HL-60 (cell line): ENCODE data around the gene DVL1.

Source experiments
- DNase-seq, 2 experiments: peaks; one replicate each; pipeline ENCODE4 v3.0.0-alpha.2; 2010 to 2020; ENCODE audit warnings: low read depth in 1 of 2, low spot score in 1 of 2
- H3K27ac ChIP-seq: fragments of 250-450 bp; sonication (Bioruptor Pico); replicated peaks from 2 replicates; pipeline ENCODE4 v1.5.1; 2020; ENCODE audit warnings: mild to moderate bottlenecking, moderate library complexity
- H3K27me3 ChIP-seq: fragments of 250-450 bp; sonication (Bioruptor Pico); 2 replicates; pipeline ENCODE4 v1.5.1; 2021; ENCODE audit warnings: mild to moderate bottlenecking, moderate library complexity; ENCODE audit not compliant: insufficient read depth, poor library complexity, severe bottlenecking
- H3K4me3 ChIP-seq: replicated peaks from 2 replicates; pipeline ENCODE4 v1.5.1; 2011; ENCODE audit warnings: mild to moderate bottlenecking, control low read depth, low read length; ENCODE audit not compliant: insufficient read depth
- GABPA ChIP-seq: IDR thresholded peaks from 2 replicates; pipeline ENCODE4 v1.6.1; 2012; ENCODE audit warnings: low read depth
- POLR2AphosphoS5 ChIP-seq: IDR thresholded peaks from 2 replicates; pipeline ENCODE4 v1.6.1; 2012; ENCODE audit warnings: low read depth
- SPI1 ChIP-seq: IDR thresholded peaks from 2 replicates; pipeline ENCODE4 v1.6.1; 2012; ENCODE audit warnings: low read depth, mild to moderate bottlenecking, borderline replicate concordance
- TF ChIP-seq, protein P1 (sequence below): IDR thresholded peaks from 2 replicates; pipeline ENCODE4 v1.6.1; 2012; ENCODE audit warnings: low read depth; ENCODE audit not compliant: insufficient replicate concordance
- TF ChIP-seq, protein P2 (sequence below): IDR thresholded peaks from one replicate; pipeline ENCODE4 v1.5.1; 2011; ENCODE audit warnings: low read length, control low read depth, inconsistent platforms; ENCODE audit not compliant: insufficient read depth

Gene DVL1

DNA sequence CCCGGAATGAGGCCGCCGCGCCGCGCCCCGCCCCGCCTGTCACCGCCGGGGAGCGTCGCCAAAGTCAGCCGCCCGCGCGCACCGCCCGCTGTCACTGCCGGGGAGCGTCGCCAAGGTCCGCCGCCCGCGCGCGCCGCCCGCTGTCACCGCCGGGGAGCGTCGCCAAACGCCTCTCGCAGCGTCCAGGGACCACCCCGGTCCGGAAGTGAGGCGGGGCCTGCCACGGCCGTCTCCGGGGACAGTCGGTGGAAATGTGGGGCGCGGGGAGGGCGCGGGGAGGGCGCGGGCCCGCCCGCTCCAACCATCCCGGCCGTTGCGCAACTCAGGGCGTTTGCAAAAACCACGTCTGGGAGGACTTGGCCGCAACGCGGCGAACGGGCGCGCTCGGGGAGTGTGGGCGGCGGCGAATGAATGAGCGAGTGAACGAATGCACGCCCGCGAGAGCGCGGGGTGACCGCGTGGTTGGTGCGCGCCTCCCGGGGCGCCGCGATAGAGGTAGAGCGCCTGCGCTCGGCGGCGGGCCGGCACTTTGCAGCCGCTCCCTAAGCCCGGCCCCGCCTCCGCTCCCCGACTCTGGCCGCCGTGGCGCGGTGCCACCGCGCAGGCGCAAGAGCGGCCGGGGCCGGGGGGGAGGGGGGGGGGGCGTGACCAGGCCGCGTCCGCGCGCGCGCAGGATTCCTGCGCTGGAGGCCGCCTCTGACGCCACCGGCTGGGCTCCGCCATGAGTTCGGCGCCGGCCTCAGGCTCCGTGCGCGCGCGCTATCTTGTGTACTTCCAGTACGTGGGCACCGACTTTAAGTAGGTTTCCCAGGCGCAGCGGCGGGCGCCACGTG, 41.1 kb downstream of the DVL1 start, which contains the start of the genes ACAP3 and PUSL1:
ACAP3 (minus strand) TSS at position 8 of the 833 bp plus-strand sequence. CDS start 115 bp downstream, outside the sequence.
PUSL1 (plus strand) TSS at position 675 of the 833 bp plus-strand sequence; CDS start at position 722, 47 bp downstream.
- peak; percentile 91 to 94 for DNase-seq
- Histone ChIP-seq H3K27me3 (no peaks in the 10 kb centered on the region), H3K27ac (peak within 1 kb of the TSS; percentile 97), H3K4me3 (peak within 1 kb of the TSS; percentile 89)
- peak; percentile 41; the same call in 1 of the 2 replicates for TF ChIP-seq POLR2AphosphoS5
- peak; percentile 44; the same call in 1 of the 2 replicates for TF ChIP-seq GABPA
- TF ChIP-seq, protein P1, sequence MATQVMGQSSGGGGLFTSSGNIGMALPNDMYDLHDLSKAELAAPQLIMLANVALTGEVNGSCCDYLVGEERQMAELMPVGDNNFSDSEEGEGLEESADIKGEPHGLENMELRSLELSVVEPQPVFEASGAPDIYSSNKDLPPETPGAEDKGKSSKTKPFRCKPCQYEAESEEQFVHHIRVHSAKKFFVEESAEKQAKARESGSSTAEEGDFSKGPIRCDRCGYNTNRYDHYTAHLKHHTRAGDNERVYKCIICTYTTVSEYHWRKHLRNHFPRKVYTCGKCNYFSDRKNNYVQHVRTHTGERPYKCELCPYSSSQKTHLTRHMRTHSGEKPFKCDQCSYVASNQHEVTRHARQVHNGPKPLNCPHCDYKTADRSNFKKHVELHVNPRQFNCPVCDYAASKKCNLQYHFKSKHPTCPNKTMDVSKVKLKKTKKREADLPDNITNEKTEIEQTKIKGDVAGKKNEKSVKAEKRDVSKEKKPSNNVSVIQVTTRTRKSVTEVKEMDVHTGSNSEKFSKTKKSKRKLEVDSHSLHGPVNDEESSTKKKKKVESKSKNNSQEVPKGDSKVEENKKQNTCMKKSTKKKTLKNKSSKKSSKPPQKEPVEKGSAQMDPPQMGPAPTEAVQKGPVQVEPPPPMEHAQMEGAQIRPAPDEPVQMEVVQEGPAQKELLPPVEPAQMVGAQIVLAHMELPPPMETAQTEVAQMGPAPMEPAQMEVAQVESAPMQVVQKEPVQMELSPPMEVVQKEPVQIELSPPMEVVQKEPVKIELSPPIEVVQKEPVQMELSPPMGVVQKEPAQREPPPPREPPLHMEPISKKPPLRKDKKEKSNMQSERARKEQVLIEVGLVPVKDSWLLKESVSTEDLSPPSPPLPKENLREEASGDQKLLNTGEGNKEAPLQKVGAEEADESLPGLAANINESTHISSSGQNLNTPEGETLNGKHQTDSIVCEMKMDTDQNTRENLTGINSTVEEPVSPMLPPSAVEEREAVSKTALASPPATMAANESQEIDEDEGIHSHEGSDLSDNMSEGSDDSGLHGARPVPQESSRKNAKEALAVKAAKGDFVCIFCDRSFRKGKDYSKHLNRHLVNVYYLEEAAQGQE: no peak

DNA sequence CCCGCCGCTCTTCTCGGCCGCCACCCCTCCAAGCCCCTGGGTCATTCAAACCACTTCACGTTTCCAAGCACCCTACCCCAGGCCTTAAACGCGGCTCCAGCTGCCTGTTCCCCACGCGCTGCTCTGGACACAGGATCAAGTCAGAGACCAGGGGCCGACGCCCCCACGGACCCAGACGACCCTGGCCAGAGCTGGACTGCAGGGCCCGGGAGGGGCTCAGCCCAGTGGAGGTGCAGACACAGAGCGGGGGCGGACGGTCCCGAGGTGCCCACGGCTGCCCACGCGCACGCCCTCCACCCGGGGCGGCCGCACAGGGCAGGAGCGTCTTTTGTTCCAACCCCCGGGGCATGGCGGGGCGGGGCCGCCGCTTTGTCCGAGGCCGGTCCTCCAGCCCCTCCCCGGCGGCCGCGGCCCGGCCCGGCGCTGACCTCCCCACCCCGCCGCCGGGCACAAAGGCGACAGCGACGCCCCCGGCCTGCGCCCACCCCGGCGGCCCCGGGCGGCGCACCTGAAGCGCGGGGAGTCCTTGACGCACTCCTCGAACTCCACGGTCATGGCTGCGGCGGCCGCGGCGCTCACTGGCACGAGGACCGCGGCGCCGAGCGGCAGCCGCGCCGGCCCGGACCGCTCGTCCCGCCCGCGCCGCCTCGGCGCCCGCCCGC, 41.8 kb downstream of the DVL1 start:
- H3K27ac ChIP-seq: peak overlapping the region; percentile 72
- H3K4me3 ChIP-seq: peak overlapping the region; percentile 73
- TF ChIP-seq, protein P1: no peak
- no peak for TF ChIP-seq POLR2AphosphoS5
- no peak for DNase-seq
- no peaks in the 10 kb centered on the region for H3K27me3 ChIP-seq

DNA sequence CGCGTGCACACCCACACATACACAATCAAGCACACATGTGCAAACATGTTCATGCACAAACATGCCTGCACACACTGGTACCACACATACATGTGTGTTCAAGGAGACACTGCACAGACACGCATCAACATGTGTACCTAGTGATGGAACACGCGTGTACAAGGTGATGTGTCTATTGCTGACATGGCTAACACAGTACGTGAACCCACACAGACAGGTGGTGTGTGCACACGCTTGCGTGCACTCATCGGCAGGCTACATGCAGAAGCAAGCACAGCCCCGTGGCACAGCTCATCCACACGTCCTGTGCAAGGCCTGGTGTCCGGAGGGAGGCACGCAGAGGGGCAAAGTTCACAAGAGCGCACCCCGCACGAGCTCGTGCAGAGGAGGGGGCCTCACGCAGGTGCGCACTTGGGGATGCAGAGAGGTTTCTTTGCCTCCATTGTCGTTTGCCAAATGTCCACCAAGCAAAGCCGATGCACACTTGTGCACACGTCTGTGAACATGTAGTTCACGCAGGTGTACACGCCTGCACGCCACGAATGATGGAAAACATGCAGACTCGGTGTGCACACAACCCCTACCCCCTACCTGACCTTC, 42.5 kb downstream of the DVL1 start:
- TF ChIP-seq, protein P2, sequence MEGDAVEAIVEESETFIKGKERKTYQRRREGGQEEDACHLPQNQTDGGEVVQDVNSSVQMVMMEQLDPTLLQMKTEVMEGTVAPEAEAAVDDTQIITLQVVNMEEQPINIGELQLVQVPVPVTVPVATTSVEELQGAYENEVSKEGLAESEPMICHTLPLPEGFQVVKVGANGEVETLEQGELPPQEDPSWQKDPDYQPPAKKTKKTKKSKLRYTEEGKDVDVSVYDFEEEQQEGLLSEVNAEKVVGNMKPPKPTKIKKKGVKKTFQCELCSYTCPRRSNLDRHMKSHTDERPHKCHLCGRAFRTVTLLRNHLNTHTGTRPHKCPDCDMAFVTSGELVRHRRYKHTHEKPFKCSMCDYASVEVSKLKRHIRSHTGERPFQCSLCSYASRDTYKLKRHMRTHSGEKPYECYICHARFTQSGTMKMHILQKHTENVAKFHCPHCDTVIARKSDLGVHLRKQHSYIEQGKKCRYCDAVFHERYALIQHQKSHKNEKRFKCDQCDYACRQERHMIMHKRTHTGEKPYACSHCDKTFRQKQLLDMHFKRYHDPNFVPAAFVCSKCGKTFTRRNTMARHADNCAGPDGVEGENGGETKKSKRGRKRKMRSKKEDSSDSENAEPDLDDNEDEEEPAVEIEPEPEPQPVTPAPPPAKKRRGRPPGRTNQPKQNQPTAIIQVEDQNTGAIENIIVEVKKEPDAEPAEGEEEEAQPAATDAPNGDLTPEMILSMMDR: no peak
- TF ChIP-seq GABPA (no peak), POLR2AphosphoS5 (no peak), SPI1 (no peak)
- TF ChIP-seq, protein P1: no peak
- H3K27ac ChIP-seq: peak overlapping the region; percentile 72
- DNase-seq: no peak
- no peaks in the 10 kb centered on the region for H3K27me3 ChIP-seq
- H3K4me3 ChIP-seq: peak overlapping the region; percentile 73
